22Rv1 (cell line): ENCODE data around the gene TCF4.

Experiments used
- ZFX ChIP-seq: fragments of 450-650 bp; IDR thresholded peaks from 2 replicates; pipeline ENCODE4 v1.6.1; 2017; ENCODE audit warnings: antibody characterized with exemption, borderline replicate concordance
- TF ChIP-seq, protein P1 (sequence below): fragments of 450-650 bp; IDR thresholded peaks from 2 replicates; pipeline ENCODE4 v1.5.1; 2017; ENCODE audit warnings: mild to moderate bottlenecking

GRCh38 chr18:55224086-55224625 is 363.8 kb downstream of the TCF4 start:
- TF ChIP-seq, protein P1, sequence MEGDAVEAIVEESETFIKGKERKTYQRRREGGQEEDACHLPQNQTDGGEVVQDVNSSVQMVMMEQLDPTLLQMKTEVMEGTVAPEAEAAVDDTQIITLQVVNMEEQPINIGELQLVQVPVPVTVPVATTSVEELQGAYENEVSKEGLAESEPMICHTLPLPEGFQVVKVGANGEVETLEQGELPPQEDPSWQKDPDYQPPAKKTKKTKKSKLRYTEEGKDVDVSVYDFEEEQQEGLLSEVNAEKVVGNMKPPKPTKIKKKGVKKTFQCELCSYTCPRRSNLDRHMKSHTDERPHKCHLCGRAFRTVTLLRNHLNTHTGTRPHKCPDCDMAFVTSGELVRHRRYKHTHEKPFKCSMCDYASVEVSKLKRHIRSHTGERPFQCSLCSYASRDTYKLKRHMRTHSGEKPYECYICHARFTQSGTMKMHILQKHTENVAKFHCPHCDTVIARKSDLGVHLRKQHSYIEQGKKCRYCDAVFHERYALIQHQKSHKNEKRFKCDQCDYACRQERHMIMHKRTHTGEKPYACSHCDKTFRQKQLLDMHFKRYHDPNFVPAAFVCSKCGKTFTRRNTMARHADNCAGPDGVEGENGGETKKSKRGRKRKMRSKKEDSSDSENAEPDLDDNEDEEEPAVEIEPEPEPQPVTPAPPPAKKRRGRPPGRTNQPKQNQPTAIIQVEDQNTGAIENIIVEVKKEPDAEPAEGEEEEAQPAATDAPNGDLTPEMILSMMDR = no peak
- TF ChIP-seq ZFX = no peak
